ENCODE measurements around the gene PTPRG.

DNA sequence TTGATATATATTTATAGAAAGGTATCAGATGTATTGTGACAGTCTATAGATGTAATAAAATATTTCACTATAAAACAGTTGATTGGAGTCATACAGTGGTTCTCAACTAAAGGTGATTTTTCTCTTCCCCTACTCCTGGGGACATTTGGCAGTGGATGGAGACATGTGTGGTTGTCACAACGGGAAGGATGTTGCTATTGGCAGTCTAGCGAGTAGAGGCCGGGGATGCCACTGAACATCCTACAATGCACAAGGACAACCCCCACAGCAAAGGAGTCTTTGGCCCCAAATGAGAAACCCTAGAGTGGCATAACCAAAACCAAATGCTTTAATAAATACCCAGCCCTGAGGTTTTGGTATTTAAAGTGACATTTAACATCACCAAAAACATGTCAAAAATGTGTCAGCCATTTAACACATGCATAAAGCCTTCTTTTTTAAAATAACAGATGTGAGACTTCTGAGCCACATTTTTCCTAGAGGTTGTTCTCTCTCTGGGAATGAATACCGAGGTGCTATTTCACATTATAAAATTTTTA, 367.5 kb downstream of the PTPRG start:
- TF ChIP-seq HDAC6 (IDR thresholded peaks at IDR 0.05; ENCODE audit: low read depth, low read length) (no peak), NONO (IDR thresholded peaks at IDR 0.05) (no peak), NONO (CRISPR knock-in tag; conservative IDR thresholded peaks at IDR 0.05) (no peak), ESRRA (CRISPR knock-in tag; IDR thresholded peaks at IDR 0.05; ENCODE audit: low read depth) (no peak), ZBTB7A (CRISPR knock-in tag; IDR thresholded peaks at IDR 0.05) (no peak), JUNB (CRISPR knock-in tag; IDR thresholded peaks at IDR 0.05; ENCODE audit: borderline replicate concordance) (no peak), CBFB (CRISPR knock-in tag; IDR thresholded peaks at IDR 0.05) (no peak), FOXC1 (CRISPR knock-in tag; IDR thresholded peaks at IDR 0.05; ENCODE audit: borderline replicate concordance) (no peak), CEBPB (IDR thresholded peaks at IDR 0.05; ENCODE audit: borderline replicate concordance, low read depth, low read length) (no peak), EZH2 (conservative IDR thresholded peaks at IDR 0.05; ENCODE audit: low read depth, low read length) (no peak)
- TF ChIP-seq, protein P1, sequence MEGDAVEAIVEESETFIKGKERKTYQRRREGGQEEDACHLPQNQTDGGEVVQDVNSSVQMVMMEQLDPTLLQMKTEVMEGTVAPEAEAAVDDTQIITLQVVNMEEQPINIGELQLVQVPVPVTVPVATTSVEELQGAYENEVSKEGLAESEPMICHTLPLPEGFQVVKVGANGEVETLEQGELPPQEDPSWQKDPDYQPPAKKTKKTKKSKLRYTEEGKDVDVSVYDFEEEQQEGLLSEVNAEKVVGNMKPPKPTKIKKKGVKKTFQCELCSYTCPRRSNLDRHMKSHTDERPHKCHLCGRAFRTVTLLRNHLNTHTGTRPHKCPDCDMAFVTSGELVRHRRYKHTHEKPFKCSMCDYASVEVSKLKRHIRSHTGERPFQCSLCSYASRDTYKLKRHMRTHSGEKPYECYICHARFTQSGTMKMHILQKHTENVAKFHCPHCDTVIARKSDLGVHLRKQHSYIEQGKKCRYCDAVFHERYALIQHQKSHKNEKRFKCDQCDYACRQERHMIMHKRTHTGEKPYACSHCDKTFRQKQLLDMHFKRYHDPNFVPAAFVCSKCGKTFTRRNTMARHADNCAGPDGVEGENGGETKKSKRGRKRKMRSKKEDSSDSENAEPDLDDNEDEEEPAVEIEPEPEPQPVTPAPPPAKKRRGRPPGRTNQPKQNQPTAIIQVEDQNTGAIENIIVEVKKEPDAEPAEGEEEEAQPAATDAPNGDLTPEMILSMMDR (CRISPR knock-in tag; IDR thresholded peaks at IDR 0.05): no peak
- TF ChIP-seq, protein P2, sequence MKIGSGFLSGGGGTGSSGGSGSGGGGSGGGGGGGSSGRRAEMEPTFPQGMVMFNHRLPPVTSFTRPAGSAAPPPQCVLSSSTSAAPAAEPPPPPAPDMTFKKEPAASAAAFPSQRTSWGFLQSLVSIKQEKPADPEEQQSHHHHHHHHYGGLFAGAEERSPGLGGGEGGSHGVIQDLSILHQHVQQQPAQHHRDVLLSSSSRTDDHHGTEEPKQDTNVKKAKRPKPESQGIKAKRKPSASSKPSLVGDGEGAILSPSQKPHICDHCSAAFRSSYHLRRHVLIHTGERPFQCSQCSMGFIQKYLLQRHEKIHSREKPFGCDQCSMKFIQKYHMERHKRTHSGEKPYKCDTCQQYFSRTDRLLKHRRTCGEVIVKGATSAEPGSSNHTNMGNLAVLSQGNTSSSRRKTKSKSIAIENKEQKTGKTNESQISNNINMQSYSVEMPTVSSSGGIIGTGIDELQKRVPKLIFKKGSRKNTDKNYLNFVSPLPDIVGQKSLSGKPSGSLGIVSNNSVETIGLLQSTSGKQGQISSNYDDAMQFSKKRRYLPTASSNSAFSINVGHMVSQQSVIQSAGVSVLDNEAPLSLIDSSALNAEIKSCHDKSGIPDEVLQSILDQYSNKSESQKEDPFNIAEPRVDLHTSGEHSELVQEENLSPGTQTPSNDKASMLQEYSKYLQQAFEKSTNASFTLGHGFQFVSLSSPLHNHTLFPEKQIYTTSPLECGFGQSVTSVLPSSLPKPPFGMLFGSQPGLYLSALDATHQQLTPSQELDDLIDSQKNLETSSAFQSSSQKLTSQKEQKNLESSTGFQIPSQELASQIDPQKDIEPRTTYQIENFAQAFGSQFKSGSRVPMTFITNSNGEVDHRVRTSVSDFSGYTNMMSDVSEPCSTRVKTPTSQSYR (CRISPR knock-in tag; IDR thresholded peaks at IDR 0.05; ENCODE audit: borderline replicate concordance): no peak
- TF ChIP-seq, protein P3, sequence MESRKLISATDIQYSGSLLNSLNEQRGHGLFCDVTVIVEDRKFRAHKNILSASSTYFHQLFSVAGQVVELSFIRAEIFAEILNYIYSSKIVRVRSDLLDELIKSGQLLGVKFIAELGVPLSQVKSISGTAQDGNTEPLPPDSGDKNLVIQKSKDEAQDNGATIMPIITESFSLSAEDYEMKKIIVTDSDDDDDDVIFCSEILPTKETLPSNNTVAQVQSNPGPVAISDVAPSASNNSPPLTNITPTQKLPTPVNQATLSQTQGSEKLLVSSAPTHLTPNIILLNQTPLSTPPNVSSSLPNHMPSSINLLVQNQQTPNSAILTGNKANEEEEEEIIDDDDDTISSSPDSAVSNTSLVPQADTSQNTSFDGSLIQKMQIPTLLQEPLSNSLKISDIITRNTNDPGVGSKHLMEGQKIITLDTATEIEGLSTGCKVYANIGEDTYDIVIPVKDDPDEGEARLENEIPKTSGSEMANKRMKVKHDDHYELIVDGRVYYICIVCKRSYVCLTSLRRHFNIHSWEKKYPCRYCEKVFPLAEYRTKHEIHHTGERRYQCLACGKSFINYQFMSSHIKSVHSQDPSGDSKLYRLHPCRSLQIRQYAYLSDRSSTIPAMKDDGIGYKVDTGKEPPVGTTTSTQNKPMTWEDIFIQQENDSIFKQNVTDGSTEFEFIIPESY (CRISPR knock-in tag; IDR thresholded peaks at IDR 0.05): no peak
- TF ChIP-seq, protein P4, sequence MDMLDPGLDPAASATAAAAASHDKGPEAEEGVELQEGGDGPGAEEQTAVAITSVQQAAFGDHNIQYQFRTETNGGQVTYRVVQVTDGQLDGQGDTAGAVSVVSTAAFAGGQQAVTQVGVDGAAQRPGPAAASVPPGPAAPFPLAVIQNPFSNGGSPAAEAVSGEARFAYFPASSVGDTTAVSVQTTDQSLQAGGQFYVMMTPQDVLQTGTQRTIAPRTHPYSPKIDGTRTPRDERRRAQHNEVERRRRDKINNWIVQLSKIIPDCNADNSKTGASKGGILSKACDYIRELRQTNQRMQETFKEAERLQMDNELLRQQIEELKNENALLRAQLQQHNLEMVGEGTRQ (IDR thresholded peaks at IDR 0.05; ENCODE audit: low read depth, low read length): no peak
- TF ChIP-seq, protein P4 (CRISPR knock-in tag; IDR thresholded peaks at IDR 0.05; ENCODE audit: borderline replicate concordance): no peak
- TF ChIP-seq, protein P5, sequence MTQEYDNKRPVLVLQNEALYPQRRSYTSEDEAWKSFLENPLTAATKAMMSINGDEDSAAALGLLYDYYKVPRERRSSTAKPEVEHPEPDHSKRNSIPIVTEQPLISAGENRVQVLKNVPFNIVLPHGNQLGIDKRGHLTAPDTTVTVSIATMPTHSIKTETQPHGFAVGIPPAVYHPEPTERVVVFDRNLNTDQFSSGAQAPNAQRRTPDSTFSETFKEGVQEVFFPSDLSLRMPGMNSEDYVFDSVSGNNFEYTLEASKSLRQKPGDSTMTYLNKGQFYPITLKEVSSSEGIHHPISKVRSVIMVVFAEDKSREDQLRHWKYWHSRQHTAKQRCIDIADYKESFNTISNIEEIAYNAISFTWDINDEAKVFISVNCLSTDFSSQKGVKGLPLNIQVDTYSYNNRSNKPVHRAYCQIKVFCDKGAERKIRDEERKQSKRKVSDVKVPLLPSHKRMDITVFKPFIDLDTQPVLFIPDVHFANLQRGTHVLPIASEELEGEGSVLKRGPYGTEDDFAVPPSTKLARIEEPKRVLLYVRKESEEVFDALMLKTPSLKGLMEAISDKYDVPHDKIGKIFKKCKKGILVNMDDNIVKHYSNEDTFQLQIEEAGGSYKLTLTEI (CRISPR knock-in tag; conservative IDR thresholded peaks at IDR 0.05): no peak

Measured in HepG2 (cell line).